ENCODE measurements around the gene DNAH8.

Gene DNAH8

DNA sequence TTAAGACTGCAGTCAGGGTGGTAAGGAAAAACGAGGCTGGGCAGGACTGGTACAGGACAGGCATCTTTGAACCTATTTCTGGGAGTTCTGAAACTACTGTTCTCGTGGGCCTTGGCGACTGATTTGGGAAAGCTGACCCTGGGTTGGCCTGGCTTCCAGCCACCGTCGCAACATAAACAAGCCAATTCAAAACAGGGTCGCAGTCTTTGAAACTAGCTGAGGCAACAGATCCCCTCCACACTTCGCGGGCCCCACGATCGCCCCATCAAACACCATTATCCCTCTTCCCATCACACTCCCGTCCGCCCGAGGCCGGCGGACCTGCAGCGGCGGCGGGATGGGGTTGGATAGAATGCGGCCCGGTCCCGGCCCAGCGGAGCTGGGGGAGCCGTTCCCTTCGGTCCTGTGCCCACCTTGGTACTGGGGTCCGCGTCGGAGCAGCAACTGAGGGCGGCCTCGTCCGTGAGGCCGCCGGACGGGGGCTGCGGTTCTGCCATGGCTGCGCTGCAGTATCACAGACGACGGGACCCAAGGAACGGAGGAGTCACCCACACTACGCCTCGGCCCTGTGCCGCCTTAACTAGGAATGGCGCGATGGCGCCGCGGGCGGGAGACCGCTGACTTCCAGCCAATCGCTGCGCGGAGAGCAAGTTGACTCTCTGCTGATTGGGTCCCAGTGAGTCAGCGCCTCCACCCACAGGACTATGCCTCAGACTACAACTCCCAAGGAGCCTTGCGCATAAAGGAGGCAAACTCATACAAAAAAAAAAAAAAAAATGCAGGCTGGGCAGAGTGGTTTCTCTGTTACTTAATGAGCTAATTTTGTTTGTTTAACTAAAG lies 12.3 kb upstream of the DNAH8 start, which contains the start of gene GLO1:
GLO1 (minus strand) TSS at position 588 of the 840 bp plus-strand sequence; CDS start at position 497, 91 bp downstream.
- DNase-seq = peak; percentile 98 to 99 (median 98)

DNA sequence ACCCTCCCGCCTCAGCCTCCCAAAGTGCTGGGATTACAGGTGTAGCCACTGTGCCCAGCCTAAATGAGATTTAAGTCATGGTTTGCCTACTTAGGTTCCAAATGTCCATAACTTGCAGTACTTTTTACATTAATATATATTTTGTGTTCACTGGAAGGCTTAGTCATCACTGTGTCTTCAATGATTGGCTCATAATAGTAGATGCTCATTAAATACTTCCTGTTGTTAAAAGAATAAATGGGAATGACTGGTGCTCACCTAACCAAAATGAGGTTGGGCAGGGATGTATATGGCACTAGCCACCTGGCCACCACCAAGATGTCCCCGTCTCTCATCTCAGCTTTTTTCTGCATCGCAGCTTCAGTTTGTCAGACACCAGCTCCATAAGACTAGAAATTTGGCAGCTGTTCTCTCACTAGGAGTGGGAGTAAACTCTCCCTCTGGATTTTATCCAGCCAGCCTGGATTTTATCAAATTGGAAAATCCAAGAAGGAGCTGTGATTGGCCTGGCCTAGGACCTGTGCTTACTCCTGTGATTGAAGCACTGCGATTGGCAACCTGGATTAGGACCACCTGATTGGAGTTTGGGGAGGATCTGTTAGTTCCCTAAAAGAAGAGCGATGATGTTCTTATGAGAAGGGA lies 11.0 kb upstream of the DNAH8 start:
- DNase-seq = no peak

DNA sequence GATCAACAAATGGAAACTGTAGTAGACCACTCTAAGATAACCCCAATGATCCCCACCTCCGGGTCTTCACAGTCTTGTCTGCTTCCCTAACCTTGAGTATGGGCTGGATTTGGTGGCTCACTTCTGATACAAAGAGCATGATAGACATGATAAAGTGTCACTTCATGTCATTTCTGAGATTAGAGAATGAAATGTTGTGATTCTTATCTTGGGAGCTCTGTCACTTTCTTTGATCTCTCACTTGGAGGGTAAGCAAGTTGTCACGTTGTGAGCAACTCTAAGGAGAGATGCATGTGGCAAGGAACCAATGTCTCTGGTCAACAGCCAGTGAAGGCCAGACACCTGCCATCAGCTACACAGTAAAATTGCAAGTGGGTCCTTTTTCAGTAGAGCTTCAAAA lies 9.2 kb upstream of the DNAH8 start:
- DNase-seq = no peak

GRCh38 chr6:38708496-38708895 lies 6.6 kb upstream of the DNAH8 start:
- DNase-seq = no peak

- DNase-seq = peak; percentile 36 to 62 (median 56)
Measured at GRCh38 chr6:38713812-38714211, 1.3 kb upstream of the DNAH8 start.

- DNase-seq = peak; percentile 64 to 73 (median 73)
Measured at GRCh38 chr6:38714239-38715015, 684 bp upstream of the DNAH8 start.

GRCh38 chr6:38716825-38717224 lies 1.7 kb downstream of the DNAH8 start:
- DNase-seq = no peak

DNA sequence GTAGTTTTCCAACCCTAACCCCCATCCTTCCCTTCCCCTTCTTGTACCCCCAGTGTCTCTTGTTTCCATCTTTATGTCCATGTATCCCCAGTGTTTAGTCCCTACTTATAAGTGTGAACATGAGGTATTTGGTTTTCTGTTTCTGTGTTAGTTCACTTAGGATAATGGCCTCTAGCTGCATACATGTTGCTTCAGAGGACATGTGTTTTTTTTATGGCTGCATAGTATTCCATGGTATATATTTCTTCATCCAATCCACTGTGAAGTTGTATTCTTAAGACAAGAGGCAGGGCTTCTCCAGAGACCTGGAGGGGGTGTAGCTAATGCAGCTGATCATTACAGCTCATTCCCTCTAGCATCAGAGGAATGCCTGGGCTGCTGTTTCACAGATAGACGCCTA lies 4.2 kb downstream of the DNAH8 start:
- DNase-seq = no peak

DNA sequence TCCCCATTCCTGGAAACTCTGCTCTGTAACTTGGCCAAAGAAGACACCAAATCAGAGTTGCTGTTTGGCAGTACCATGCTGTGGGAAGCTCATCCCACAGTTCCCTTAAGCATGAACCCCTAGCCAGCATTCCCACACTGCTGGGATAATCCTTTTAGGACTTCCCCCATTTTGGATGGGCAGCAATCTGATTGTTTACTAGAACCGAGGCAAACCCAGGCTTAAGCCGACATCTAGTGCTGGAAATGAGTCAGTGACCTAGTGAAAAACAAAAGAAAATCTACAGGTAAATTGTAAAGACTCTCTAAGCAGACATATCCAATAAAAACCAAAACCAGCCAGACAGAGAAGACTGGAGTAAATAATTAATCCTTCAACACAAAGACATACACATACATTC lies 5.2 kb downstream of the DNAH8 start:
- DNase-seq = no peak

- DNase-seq = no peak
Measured at GRCh38 chr6:38722038-38722437, 6.9 kb downstream of the DNAH8 start.

DNA sequence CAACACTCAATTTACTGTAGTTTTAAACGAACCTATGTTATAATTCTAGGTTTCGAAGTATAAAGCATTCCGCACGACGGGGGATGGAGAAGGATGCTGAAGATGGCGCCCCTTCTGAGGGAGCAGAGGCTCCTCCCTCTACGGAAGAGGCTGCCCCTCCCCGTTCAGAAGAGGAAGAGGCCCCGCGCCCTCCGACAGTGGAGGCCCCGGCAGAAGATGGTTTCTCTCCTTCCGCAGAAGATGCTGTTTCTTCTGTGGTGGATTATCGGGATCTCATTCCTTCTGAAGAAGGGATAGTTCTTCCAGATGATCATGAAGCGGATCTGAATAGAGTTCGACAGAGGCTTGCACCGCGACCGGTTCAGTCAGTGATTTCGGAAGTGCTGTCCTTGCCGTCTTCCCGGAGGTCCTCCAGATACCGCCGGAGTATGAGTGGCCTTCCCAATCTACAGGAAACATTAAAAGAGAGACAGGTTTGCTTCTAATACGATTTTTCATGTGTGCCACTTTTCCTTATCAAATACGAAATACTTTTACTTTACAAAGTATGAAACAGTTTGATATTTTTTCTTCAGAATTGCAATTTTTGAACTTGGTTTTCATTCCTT lies 7.7 kb downstream of the DNAH8 start:
- DNase-seq = no peak

GRCh38 chr6:38723783-38724182 lies 8.7 kb downstream of the DNAH8 start:
- no peak for DNase-seq

DNA sequence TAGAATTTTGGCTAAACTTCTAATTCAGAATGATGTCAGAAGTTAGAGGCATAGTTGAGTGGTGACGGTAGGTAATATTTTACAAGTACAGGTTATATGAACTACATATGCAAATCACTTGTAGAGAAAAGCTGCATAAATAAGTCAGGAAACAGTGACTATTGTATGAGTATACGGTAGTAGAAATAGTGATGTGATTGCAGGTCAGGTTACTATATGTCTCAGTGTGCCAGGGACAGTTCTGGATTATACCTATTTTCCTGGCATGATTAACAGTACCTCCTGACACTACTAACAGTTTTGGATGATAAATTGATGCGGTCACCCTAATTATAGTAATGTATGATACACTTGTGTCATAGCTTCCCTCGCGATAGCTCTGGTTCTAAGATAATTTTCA lies 9.2 kb downstream of the DNAH8 start:
- DNase-seq = no peak

GRCh38 chr6:38725414-38726183 lies 10.5 kb downstream of the DNAH8 start:
- DNase-seq = no peak

GRCh38 chr6:38728203-38728602 lies 13.1 kb downstream of the DNAH8 start:
- DNase-seq = no peak

DNA sequence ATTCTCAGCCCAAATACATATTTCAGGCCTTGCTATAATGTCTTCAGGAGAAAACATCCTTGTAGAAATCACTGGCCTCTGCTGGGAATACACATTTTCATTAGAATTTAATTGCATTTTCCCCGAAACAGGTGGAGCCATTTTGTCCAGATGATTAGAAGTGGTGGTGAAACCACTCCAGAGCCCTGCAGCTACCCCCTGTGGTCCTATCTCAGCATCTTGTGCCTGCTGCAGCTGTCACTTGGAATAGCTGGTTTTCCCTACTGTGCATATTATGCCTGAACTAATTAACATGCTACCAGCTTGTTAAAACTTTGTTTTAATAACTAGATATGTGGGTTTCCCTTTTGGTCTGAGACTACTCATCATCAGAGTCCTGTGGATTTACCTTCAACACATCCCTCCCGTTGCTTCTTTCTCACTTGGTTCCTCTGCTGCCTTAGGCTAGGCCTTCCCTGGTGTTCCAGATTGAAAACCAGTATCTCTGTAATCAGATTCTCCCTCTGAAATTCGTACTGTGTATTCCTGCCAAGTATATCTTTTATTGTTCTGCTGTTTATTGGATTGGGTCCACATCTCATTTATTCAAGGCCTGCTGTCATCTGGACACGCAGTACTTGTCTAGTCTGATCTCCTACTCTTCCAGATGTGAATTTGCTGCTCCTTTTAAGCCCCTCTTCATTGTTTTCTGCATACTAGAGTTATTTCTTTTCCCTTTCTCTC lies 15.2 kb downstream of the DNAH8 start:
- no peak for DNase-seq

DNA sequence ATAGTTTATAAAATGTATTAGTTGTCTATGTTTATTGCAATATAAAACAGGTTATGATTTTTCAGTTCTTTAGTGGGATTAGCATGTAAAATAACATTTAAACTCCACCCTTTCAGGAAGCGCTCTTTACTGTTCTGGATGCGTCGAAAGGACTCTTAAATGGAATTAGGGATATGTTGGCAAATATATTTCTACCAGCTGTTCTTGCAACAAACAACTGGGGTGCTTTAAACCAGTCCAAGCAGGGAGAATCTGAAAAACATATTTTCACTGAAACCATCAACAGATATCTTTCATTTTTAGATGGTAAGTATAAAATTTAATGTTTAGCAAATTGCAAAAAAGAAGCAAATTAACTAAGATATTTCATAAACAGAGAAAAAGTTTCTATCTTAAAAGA lies 21.8 kb downstream of the DNAH8 start:
- no peak for DNase-seq

GRCh38 chr6:38738261-38738660 lies 23.1 kb downstream of the DNAH8 start:
- no peak for DNase-seq

DNA sequence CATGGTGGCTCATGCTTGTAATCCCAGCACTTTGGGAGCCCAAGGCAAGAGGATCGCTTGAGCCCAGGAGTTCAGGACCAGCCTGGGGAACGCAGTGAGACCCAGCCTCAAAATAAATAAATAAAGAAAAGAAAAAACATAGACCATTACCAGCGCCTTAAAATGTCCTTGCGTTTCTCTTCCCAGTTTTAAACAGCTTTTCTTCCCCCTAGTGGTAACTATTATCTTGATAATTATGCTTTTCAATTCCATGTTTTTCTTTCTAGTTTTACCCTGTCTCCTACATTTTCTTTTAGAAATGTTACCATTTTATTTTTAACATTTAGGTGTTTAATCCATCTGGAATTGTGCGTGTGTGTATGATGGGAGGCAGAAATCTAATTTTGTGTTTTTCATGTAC lies 24.4 kb downstream of the DNAH8 start:
- DNase-seq = peak in 1 of 3 donors; percentile 15

DNA sequence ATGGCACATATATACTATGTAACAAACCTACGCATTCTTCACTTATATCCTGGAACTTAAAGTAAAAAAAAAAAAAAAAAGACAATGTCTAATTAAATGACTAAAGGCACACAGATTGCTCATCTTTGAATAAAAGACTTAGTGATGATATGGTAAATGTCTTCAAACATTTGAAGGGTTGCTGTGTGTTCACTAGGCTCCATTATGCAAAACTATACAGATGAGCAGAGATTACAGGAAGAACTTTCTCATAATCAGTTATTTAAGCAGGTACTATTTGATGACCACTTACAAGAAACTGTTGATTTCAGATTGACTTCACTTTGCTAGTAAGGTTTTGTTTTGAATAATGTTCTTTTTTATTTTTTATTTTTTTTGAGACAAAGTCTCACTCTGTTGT lies 34.4 kb downstream of the DNAH8 start:
- DNase-seq = no peak

DNA sequence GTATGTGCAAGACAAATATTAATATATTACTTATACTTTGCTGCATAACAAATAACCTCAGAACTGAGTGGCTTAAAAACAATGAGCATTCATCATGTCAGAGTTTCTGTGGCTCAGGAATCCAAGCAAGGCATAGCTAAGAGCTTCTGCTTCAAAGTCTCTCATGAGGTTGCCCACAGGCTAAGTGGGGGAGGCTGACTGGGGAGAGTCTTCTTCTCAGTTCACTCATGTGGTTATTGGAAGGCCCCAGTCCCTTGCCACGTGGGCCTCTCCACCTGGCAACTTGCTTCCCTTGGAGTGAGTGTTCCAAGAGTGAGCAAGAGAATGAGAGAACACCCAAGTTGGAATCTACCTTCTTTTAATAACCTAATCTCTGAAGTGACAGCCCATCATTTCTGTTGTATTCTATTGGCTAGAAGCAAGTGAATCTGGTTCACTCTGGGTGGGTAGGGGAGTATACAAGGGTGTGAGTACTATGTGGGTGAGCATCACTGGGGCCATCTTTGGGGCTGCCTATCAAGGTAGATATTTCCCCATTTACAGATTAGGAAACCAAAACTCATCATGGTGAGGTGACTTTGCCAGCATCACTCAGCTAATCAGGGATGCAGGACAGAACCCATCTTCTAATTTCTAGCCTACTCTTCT lies 36.0 kb downstream of the DNAH8 start:
- DNase-seq = no peak
